ENCODE results near the gene PCK2. TPM values are rescaled to one million over a fixed set of nuclear protein-coding genes. Genes with fewer than 3 reads are reported as not detected.

The PCK2 gene
- total and polyA plus RNA-seq, 2 donors (not counting 3 experiments of a cell fraction or from before 2014, with no cell fraction given) = 23.5 to 24.5 TPM

DNA sequence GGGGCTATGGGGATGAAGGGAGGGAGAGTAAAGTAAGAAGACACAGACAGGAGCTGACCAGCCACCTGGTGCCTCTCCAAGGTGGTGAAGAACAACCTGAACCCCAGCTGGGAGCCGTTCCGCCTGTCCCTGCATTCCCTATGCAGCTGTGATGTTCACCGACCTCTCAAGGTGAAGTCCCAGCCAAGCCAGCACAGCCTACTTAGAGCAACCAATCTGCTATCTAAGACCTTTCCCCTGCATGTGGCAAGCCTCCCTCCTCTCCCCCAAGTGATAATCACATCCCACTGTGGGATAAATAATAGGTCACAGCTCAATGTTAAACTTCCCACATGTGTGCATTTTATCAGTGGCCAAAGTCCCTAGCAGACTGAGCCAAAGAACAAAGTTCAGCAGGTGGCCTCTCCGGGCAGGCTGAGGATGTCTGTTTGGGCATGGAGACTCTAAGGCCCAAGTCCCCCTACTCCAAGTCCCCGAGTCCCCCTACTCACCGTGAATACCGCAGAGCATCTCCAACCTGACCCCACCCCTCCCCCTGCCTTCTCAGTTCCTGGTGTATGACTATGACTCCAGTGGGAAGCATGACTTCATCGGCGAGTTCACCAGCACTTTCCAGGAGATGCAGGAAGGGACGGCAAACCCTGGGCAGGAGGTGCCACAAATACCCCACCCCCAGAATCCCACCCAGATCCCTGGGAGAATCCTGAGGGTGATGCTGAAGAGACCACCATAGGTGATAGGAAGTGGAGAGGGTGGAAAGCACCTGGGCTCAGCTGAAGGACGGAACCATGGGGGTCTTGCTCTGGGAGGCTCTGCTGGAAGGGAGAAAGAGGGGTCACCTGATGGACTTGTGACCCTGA, 19.3 kb upstream of the PCK2 start:
- H3K9me1 ChIP-seq (replicated peaks; ENCODE audit: control insufficient read depth, extremely low read depth, insufficient read depth, low read length) = no peaks in the 10 kb centered on the region
- BruUV-seq (replicated peaks) = no TSS peak
- H3K27ac ChIP-seq (ENCODE audit: insufficient read depth, low read depth, low read length) = no peak overlapping the region
- CTCF ChIA-PET = interaction anchor here (0.8 to 1.8 kb wide), 5 partner anchors 16 to 34 kb away, joined by 3 to 11 read pairs (median 3); no protein-coding TSS in a partner anchor
- no peak overlapping the region for H3K9ac ChIP-seq (replicated peaks; ENCODE audit: extremely low read depth, insufficient read depth, low read length)
- H3K4me3 ChIP-seq (replicated peaks in 1 of 3; ENCODE audit: insufficient read depth in 1 of 3, low read depth in 1 of 3, low read length in 3 of 3) = no peak overlapping the region
- dilution Hi-C loops (cut with MboI; ENCODE audit: extremely low pct_ligation_motif_present, low sequenced_read_pairs) (no loop called here), intact Hi-C loops (cut with micrococcal nuclease) (no loop called here)
- H2AFZ ChIP-seq (ENCODE audit: low read depth, low read length) = no peak overlapping the region
- H4K20me1 ChIP-seq (replicated peaks; ENCODE audit: control insufficient read depth, extremely low read depth, insufficient read depth, low read length) = no peaks in the 10 kb centered on the region
- H3K4me1 ChIP-seq (ENCODE audit: control insufficient read depth, extremely low read depth, insufficient read depth, low read length) = no peaks in the 10 kb centered on the region
- H3K36me3 ChIP-seq (ENCODE audit: control insufficient read depth in 2 of 2, extremely low read depth in 1 of 2, insufficient read depth in 2 of 2, low read length in 2 of 2) = no peaks in the 10 kb centered on the region
- POLR2A ChIA-PET = no interaction called here
- H3K27me3 ChIP-seq (ENCODE audit: control insufficient read depth in 2 of 2, insufficient read depth in 2 of 2, low read length in 2 of 2) = peaks cover 5 to 8% of the 10 kb centered on the region in 2 experiments
- H3K4me2 ChIP-seq (ENCODE audit: insufficient read depth, low read length) = no peak overlapping the region
- FAIRE-seq (no peak), DNase-seq (ENCODE audit: low read depth, low spot score) (no peak)
- H3K9me3 ChIP-seq (replicated peaks; ENCODE audit: control insufficient read depth, insufficient read depth, low read length) = no peaks in the 10 kb centered on the region
- H3K79me2 ChIP-seq (ENCODE audit: control insufficient read depth, insufficient read depth, low read length) = no peaks in the 10 kb centered on the region
- no peak for TF ChIP-seq POLR2A (IDR thresholded peaks at IDR 0.05; ENCODE audit: low read depth, low read length)
- TF ChIP-seq, protein P1, sequence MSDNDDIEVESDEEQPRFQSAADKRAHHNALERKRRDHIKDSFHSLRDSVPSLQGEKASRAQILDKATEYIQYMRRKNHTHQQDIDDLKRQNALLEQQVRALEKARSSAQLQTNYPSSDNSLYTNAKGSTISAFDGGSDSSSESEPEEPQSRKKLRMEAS (IDR thresholded peaks at IDR 0.05; ENCODE audit: insufficient read depth, insufficient read length) = no peak
- TF ChIP-seq JUN (IDR thresholded peaks at IDR 0.05; ENCODE audit: borderline replicate concordance, insufficient read depth, insufficient read length, low read depth) = no peak
- TF ChIP-seq EZH2 (IDR thresholded peaks at IDR 0.05; ENCODE audit: borderline replicate concordance, low read depth, low read length, severe bottlenecking) = no peak
- no peak for TF ChIP-seq FOS (IDR thresholded peaks at IDR 0.05; ENCODE audit: borderline replicate concordance, insufficient read depth, low read length)
- TF ChIP-seq GATA2 (IDR thresholded peaks at IDR 0.05; ENCODE audit: insufficient read depth, insufficient read length, low read depth, low read length) = no peak
- TF ChIP-seq MYC (IDR thresholded peaks at IDR 0.05; ENCODE audit: low read depth, low read length) = no peak
- TF ChIP-seq, protein P2, sequence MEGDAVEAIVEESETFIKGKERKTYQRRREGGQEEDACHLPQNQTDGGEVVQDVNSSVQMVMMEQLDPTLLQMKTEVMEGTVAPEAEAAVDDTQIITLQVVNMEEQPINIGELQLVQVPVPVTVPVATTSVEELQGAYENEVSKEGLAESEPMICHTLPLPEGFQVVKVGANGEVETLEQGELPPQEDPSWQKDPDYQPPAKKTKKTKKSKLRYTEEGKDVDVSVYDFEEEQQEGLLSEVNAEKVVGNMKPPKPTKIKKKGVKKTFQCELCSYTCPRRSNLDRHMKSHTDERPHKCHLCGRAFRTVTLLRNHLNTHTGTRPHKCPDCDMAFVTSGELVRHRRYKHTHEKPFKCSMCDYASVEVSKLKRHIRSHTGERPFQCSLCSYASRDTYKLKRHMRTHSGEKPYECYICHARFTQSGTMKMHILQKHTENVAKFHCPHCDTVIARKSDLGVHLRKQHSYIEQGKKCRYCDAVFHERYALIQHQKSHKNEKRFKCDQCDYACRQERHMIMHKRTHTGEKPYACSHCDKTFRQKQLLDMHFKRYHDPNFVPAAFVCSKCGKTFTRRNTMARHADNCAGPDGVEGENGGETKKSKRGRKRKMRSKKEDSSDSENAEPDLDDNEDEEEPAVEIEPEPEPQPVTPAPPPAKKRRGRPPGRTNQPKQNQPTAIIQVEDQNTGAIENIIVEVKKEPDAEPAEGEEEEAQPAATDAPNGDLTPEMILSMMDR (IDR thresholded peaks at IDR 0.05; ENCODE audit: extremely low read depth in 1 of 2, insufficient read depth in 1 of 2, low read depth in 1 of 2, low read length in 2 of 2) = no peak
- TF ChIP-seq POLR2AphosphoS5 (IDR thresholded peaks at IDR 0.05; ENCODE audit: insufficient read depth, low read depth, low read length) = no peak
